A673 (cell line): ENCODE data around the gene GRIA1.

Experiments
- EZH2 ChIP-seq: fragments of 200-600 bp; sonication (generic); IDR thresholded peaks from 2 replicates; pipeline ENCODE4 v1.6.1; 2017; ENCODE audit warnings: borderline replicate concordance, low read depth, mild to moderate bottlenecking, mixed read lengths, antibody characterized with exemption, low read length; ENCODE audit not compliant: poor library complexity, severe bottlenecking
- TF ChIP-seq, protein P1 (sequence below): fragments of 300-800, 200-600 bp; sonication (generic); conservative IDR thresholded peaks from 2 replicates; pipeline ENCODE4 v1.5.1; 2017; ENCODE audit warnings: low read depth, mild to moderate bottlenecking, antibody characterized with exemption, low read length, moderate library complexity, mixed read lengths

DNA sequence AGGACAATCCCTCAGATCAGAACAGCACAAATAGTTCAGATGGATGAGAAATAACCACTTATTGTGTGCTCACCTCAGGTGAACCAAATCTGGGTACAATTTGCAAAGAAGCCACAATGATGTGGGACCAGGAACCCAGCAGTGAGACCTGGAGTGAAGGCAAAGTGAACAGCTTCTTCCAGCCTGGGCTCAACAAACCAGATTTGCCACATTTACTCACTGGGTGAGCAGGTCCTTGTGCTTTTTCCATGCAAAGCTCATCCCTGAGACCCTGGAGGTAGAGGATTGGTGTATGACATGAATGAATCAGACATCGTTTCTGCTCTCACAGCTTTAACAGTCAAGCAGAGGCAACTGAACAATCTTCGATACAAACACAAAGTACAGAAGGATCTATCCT lies 29.1 kb upstream of the GRIA1 start:
- TF ChIP-seq, protein P1, sequence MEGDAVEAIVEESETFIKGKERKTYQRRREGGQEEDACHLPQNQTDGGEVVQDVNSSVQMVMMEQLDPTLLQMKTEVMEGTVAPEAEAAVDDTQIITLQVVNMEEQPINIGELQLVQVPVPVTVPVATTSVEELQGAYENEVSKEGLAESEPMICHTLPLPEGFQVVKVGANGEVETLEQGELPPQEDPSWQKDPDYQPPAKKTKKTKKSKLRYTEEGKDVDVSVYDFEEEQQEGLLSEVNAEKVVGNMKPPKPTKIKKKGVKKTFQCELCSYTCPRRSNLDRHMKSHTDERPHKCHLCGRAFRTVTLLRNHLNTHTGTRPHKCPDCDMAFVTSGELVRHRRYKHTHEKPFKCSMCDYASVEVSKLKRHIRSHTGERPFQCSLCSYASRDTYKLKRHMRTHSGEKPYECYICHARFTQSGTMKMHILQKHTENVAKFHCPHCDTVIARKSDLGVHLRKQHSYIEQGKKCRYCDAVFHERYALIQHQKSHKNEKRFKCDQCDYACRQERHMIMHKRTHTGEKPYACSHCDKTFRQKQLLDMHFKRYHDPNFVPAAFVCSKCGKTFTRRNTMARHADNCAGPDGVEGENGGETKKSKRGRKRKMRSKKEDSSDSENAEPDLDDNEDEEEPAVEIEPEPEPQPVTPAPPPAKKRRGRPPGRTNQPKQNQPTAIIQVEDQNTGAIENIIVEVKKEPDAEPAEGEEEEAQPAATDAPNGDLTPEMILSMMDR: no peak
- no peak for TF ChIP-seq EZH2
